Activated CD8-positive, alpha-beta memory T cell treated with anti-CD3 and anti-CD28 coated beads, Interleukin-2, amount 50 U/mL, for 24 hours (primary cell): ENCODE data around the gene CACNA2D4.

Experiments
- DNase-seq: peaks from one replicate; pipeline ENCODE4 v3.0.0-alpha.2; 2020; ENCODE audit errors: extremely low read depth

Gene CACNA2D4

DNA sequence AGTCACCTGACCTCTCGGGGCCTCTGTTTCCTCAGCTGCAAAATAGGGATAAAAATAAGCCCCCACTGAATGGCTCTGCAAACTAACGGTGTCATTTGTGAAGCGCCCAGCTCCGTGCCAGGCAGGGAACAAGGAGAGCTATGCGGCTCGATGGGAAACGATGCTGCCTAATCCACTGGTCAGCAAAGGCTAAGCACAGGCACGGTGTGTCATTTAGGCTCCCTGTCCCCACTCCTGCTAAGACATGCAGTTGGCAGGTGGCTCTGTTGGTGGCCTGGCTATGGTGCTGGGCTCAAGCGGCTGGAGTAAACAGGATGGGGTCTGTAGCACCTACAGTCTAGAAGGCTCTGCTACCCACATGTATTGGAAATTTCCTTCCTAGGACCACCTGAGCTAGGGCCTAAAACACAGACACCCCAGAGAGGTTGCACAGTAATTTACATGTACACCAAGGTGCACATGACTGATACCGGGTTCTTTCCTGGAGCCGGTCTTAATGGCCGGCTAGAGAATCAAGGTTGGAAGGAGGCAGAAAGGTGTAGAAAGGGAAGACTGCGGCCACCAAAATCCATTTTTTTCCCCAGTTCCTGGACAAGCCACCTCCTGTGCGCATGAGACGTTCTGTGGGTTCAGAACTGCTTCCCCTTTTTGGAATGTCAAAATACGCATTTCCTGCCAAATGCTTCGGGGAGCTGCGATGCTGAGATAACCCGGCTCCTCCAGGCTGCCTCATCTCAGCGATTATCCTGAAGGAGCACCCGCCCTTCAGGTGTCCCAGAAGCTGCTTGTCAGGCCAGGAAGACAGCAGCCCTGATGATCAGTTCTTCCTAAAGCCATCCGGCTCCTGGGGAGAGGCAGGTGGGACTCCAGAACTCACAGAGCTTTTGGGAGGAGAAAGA lies 1.0 kb downstream of the CACNA2D4 start:
- DNase-seq = no peak

DNA sequence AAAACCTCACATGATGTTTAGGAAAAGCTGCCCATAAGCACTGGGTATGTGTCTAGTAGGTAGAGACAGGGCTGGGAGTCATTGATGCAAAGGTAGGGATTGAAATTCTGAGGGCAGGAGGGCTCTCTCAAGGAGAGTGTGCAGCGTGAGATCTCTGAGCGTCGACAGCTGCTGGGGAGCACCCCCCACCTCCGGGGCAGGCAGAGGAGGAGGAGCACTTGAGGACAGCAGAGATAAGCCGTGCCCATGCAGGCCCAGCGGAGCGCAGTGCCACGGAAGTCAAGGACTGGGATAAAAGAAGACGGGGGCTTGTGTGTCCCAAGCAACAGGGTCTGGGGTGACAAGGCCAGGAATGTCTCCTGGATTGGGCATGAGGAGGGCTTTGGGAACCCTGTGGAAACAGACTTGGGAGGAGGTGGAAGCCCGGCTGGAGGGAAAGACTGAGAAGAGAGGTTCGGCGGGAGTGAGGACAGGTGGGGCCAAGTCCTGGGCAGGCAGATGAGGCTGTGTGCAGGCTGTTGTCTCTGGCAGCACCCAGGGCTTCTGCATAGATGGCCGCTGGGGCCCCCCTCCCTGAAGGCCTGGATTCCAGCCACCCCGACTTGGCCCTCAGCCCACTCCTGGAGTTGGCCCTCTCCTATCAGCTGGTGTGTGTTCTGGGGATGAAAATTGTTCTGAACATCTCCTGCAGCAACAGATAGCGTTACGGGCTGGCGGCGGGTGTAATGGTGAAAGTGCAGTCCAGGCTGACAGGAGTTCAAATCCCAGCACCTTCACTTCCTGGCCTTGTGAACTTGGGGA lies 1.9 kb downstream of the CACNA2D4 start:
- DNase-seq = no peak

DNA sequence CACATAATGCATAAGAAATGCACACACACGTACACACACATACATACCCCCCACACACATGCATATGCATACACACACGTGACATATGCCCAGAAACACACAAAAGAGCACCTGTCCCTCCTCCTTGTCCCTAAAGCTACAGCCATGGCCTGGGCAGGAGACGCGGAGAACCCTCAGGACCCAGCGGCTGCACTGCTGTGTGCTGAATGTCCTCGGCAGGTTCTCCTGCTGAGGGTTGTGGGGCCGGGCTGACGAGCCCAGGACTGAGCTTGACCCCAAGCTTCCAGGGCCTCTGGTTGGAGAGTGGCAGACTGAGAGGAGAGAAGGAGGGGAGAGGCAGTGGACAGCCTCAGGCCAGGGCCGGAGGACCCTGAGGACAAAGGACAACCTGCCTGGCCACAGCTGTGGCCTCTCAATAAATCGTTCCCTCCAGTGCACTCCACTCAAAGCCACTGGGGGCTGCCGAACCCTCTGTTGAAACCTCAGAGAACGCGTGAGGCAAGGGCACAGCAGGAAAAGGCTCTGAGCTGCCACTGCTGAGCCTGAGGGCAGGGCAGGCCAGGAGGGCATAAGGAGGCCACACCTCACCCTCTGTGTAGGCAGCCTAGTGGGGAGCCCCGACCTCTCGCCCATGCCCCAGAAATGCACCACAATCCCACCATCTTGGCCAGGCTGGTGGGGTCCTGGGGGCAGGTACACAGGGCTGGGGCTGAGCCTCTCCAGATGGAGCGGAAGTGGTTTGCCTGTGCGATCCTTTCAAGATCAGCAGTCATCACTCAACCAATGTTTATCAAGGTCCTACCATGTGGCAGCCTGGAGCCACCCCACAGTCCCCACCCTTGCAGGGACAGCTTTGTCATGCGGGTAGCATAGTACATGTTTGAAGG lies 3.1 kb downstream of the CACNA2D4 start:
- DNase-seq = no peak

DNA sequence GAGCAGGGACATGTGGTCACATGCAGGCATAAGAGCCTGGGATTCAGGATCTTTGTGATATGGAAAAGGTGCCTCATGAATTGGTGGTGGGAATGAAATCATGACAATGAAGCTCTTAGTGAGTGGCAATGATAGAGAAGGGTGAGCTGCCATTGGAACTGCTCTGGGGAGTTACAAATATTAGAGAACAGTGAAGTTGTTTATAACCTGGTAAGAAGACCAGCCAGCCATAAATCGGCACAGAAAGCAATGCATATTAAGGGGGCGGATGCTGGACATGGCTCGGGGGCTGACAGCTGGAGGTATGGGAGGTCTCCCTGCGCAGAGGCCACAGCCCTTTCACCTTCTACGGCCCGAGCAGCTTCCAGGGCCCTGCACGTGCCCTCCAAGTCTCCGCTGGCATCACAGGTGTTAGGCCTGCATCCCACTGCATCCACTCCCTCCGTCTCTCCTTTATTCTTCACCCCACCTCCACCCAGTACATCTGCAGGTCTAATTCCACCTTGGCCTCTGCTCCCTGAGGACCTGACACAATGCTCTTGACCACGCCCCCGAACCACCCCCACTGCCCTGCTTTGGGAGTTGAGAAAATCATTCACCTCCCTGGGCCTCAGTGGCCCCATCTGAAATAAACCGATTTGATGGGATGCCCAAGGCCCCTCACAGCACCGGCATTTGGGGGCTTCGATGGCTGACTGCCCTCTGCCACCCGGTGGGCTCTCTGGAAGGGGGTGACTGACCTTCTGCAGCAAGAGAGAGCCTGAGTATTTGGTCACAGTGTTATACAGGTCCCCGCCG lies 4.1 kb downstream of the CACNA2D4 start:
- DNase-seq = no peak

DNA sequence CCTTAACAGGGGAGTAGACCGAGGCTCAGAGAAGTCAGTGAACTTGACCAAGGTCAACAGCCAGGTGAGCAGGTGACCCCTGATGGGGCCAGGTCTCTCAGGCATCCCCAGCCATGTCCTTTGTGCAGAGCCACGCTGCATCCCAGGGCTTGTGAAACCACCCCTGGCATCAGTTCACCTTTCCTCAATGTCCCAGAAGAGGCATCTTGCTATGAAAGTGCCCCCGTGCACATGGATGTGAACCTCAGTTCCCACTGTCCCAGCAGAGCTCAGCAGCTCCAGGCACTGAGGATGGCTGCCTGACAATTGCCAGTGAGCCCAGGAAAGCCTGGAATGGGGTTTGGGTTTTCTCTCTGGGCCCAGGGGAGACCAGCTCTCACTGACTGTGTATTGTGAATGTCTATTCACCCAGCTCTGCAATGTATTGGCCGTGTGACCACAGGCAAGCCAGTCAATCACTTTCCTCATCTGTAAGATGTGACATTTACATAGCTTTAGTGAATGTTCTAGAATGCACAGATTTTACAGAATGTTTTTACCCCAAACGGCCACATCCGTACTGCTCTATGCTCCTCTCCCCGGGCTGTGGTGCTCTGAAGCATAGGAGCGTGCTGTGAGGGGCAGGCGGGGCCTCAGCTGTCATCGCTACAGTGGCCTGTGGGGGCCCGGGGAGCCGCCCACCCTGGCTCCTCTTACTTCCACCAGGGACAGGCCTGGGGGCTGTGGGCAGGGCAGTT lies 4.9 kb downstream of the CACNA2D4 start:
- no peak for DNase-seq

DNA sequence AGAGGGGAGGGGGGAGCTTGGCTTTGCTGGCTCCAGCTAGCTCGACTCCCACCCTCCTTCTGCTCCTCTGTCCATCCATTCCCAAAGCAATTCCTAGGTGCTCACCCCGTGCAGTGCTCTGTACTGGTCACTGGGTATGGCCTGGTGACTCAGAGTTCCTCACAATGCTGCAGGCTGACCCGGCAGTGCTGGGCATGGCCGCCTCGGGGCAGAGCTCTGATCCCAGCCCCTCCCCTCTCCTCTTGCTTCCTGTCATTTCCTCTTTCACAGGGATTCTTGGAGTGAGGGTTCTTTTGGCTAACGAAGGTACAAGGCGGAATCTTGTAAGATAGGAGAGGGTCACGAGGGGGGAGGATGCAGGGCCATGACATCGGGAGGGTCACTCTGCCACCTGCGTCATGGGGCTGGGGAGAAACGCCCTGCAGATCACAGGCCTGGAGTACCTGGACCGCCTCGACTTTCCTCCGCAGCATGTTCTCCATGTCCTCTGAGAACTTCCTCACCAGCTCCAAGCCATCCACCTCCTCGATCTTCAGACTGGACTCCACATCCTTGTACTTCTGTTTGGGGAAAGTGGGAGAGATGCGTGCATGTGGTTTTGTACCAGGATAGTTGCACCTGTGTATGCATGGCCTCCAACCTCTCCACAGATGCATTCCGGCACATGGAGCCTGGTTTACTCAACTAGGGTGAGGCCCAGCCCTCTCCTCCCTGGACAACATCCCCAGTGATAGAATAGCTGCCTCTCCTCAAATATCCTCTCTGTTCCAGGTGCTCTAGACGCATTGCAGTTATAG lies 5.7 kb downstream of the CACNA2D4 start:
- no peak for DNase-seq

DNA sequence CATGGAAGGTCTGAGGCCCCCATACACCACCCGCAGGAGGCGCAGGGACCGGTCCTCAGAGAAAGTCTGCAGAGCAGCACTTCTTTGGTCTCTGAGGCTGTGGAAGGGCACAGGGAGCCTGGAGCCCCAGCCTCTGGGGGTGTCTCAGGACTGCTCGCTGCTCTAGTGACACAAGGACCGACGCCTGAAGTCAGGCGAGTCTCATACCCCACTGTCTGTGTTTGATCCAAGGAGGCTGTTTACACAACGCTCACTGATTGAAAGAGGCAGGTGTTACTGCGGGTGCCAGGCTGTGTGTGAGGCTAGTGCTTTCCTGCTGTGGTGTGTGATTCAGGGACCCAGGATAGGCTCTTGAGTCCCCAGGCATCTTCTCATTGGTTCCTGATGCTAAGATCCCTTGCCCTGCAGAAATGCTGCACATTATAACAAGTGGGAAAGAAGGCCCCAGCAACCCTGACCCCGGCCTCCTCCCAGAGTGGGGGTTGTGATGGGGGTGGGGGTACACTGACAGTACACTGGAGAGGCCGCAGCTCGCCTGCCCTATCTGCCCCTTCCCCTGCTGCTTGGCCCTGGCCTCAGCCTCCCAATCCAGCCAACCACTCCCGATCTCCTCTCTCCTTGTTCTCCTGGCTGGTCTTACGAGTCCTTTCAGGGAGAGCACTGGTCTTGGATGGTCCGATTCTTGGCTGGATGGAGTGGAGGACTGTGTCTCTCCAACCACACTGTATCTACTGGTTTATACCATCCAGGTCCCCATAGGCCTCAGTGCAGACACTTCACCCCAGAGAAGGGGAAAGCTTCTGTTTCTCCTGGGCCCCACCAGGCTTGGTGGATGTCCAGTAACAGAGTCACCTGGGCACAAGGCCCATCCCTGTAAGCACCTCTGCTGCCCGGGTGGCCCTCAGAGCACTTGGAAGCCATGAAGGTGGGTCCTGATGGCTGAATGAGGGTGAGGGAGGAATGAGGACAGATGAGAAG lies 6.6 kb downstream of the CACNA2D4 start:
- no peak for DNase-seq

DNA sequence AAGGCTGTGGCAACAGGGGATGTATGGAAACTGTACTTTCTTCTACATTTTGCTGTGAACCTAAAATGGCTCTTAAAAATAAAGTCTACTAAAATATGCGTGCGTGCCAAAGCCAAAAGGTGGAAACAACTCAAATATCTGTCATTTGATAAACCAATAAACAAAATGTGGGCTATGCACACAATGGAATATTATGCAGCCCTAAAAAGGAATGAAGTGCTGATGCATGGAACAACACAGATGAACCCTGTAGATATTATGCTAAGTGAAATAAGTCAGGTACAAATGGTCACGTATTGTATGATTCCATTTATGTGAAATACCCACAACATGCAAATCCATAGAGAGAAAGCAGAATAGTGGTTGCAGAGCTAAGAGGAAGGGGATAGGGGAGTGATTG lies 8.0 kb downstream of the CACNA2D4 start:
- DNase-seq = no peak

DNA sequence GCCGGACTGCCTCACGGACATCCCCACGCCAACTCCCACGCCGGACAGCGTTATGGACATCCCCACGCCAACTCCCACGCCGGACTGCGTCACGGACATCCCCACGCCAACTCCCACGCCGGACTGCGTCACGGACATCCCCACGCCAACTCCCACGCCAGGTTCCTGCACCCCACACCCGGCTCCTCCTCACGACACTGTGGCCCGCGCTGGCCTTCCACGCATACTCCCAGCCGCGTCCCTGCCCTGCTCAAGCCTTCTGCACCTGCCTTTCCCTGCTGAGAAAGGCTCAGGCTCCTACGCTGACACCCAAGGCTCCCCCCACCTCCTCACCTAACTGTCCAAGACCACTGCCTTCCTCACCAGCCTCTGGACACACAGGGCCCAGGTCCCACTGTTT lies 9.7 kb downstream of the CACNA2D4 start:
- no peak for DNase-seq

DNA sequence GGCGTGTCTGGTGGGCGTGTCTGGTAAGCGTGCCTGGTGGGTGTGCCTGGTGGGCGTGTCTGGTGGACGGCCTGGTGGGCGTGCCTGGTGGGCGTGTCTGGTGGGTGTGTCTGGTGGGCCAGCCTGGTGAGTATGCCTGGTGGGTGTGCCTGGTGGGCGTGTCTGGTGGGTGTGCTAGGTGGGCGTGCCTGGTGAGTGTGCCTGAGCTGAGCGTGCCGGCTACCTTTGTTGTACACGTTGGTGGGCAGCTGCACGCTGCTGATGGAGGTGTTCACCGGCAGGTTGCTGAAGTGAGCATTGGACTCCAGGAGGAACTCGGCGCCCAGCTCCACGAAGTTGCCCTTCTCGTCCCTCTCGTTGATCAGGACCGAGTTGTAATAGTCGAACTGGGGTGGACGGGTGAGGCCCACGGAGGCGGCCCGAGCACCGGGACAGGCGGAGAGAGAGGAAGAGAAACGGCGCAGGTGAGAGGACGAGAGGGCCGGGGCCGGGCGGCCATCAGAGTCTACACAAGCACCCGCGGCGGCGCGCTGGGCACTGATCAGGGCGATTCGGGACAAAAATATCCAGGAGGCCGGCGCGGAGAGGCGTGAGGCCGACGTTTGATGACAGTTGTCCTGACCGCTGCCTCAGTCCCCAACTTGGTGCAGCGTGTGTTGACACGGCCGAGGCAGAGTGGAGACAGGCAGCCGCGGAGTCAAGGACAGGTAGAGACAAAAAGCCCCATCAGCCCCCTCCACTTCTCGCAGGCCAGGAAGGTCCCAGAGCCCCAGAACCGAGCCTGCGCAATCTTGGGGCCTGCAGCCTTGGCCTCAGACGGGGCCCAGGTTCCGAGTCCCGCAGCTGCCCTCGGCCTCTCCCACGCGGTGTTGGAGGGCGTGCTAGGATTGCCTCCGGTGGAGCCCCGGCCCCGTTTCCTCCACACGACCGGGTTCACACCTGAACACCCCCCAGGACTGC lies 10.5 kb downstream of the CACNA2D4 start:
- no peak for DNase-seq

DNA sequence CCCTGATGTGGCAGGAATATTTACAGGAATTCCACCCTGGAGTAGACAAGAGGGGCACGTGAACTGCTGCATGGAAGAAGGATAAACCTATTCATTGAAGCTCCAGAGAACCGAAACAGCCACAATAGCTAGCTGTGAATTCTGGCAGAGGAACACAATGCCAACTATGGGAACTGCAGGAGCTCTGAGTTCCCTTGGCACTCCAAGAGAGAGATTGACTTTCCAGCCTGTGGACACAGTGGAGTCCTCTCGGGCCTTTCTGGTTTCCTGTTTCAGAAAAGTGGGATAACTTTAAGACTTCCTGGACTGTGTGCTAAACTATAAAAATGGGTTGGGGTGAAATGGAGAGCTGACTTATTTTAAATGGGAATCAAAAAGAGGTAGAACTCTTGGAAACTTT lies 11.9 kb downstream of the CACNA2D4 start:
- no peak for DNase-seq

DNA sequence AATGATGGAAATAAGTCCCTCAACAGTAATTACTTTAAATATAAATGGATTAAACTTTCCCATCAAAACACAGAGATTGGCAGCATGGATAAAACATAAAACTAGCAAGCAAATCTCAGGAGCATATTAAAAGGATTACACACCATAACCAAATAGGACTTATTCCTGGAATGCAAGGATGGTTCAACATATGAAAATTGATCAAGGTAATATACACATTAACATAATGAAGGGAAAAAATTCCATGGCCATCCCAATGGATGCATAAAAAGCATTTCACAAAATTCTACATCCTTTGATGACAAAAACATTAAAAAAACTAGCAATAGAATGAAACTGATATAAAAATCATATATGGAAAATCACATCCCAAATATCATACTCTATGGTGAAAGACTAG lies 13.6 kb downstream of the CACNA2D4 start:
- DNase-seq = no peak

DNA sequence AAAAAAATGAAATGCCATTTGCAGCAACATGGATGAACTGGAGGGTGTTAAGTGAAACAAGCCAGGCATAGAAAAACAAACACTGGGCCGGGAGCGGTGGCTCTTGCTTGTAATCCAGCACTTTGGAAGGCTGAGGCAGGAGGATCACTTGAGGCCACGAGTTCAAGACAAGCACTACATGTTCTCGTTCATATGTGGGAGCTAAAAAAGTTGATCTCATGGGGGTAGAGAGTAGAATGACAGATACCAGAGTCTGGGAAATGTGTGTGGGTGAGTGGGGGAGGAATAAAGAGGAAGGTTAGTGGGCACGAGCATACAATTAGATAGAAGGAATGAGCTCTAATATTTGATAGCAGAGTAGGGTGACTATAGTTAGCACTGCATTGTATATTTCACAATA lies 21.5 kb downstream of the CACNA2D4 start:
- no peak for DNase-seq

DNA sequence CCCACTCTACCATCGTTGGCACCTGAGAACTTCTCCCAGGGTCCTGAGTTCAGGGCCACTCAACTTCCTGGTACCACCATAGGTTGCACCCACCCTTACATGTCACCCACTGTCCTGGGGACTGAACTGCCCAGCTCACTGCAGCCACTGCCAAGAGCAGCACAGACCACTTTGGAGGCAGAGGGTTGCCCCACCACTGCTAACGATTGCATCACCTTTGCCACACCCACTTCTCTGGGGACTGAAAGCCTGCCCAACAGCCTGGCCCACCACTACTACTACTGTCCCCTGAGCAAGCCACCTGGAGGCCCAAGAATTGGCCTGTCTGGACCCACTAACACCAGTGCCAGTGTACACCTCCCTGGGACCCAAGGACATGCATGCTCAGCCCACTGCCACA lies 27.6 kb downstream of the CACNA2D4 start:
- no peak for DNase-seq

DNA sequence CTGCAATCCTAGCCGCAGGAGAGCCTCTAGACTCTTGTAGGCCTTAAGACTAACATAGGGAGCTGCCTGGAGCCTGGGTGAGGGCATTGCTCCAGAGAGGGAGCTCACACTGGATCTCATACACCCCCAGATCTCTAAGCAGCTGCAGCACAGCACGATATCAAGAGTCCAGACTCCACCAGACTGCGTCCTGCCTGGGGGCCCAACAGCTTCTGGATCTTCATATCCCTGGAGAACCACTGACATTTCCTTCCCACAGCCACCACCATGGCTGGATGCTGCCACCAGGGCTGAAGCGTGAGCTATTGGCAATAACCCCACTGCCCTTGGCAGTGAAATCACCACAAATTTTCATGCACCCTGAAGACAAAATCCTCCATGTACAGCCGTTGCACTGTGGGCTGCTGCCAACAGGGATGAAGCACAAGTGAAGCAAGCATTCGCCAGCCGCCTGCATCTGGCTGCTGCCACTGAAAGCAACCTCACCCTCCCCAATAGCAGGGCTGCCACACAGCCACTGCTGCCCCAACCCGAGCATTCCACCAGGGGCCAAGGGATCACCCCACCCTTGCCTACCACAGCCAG lies 28.2 kb downstream of the CACNA2D4 start:
- no peak for DNase-seq

DNA sequence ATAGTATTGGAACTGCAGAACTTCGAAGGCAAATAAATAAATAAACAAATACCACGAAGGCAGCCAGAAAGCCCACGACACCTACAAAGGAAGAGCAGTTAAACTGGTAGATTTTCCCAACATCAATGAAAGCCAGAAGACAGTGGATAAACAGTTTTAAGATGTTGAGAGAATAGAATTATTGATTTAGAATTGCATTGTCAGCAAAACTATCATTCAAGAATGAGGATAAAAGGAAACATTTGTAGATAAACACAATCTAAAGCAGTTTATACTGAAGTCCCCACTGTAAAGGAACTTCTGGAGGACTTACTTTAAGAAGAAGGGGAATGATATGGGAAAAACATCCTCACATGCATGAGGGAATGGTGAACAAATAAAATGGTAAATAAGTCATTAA lies 29.5 kb downstream of the CACNA2D4 start:
- DNase-seq = no peak
